HEK293 (cell line): ENCODE measurements around the gene TADA2B.

ENCODE experiments used
- KLF8 ChIP-seq: fragments of 450-650 bp; formaldehyde crosslinking; IDR thresholded peaks from 2 replicates; pipeline ENCODE4 v1.5.1; 2016; ENCODE audit warnings: missing biosample characterization, missing genetic modification characterization
- ZNF121 ChIP-seq: fragments of 450-650 bp; formaldehyde crosslinking; IDR thresholded peaks from 2 replicates; pipeline ENCODE4 v1.5.1; 2016; ENCODE audit warnings: missing biosample characterization, missing genetic modification characterization
- ZNF624 ChIP-seq: fragments of 450-650 bp; formaldehyde crosslinking; IDR thresholded peaks from 2 replicates; pipeline ENCODE4 v1.5.1; 2017; ENCODE audit warnings: missing biosample characterization, missing genetic modification characterization
- TF ChIP-seq, protein P1 (sequence below): fragments of 450-650 bp; formaldehyde crosslinking; IDR thresholded peaks from 2 replicates; pipeline ENCODE4 v1.5.1; 2016; ENCODE audit warnings: missing biosample characterization, missing genetic modification characterization
- TF ChIP-seq, protein P2 (sequence below): fragments of 450-650 bp; formaldehyde crosslinking; IDR thresholded peaks from 2 replicates; pipeline ENCODE4 v1.5.1; 2016; ENCODE audit warnings: missing biosample characterization, missing genetic modification characterization
- TF ChIP-seq, protein P3 (sequence below): sonication (generic); formaldehyde crosslinking; IDR thresholded peaks from 2 replicates; pipeline ENCODE4 v1.8.1; 2022; ENCODE audit warnings: mild to moderate bottlenecking, moderate library complexity, missing genetic modification reagents

DNA sequence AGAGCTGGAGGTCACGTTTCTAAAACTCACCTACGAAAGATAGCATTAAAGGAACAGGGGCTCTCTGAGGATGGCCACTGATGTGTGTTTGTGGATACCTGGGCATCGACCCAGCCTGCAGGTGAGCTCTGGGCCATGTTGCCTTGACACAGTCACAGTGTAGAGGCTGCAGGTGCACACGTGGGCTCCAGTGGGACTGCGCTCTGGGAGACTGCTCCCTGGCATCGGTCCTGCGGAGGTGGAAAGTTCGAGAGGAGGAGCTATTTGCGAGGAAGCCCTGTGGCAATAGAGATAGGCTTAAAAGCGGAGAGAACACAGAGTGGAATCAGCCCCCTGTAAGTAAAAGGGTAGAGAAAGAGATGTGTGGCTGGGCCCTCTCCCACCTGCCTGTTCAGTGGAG lies 12.3 kb upstream of the TADA2B start:
- TF ChIP-seq, protein P1, sequence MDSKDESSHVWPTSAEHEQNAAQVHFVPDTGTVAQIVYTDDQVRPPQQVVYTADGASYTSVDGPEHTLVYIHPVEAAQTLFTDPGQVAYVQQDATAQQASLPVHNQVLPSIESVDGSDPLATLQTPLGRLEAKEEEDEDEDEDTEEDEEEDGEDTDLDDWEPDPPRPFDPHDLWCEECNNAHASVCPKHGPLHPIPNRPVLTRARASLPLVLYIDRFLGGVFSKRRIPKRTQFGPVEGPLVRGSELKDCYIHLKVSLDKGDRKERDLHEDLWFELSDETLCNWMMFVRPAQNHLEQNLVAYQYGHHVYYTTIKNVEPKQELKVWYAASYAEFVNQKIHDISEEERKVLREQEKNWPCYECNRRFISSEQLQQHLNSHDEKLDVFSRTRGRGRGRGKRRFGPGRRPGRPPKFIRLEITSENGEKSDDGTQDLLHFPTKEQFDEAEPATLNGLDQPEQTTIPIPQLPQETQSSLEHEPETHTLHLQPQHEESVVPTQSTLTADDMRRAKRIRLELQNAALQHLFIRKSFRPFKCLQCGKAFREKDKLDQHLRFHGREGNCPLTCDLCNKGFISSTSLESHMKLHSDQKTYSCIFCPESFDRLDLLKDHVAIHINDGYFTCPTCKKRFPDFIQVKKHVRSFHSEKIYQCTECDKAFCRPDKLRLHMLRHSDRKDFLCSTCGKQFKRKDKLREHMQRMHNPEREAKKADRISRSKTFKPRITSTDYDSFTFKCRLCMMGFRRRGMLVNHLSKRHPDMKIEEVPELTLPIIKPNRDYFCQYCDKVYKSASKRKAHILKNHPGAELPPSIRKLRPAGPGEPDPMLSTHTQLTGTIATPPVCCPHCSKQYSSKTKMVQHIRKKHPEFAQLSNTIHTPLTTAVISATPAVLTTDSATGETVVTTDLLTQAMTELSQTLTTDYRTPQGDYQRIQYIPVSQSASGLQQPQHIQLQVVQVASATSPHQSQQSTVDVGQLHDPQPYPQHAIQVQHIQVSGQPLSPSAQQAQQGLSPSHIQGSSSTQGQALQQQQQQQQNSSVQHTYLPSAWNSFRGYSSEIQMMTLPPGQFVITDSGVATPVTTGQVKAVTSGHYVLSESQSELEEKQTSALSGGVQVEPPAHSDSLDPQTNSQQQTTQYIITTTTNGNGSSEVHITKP (tag by site-specific recombination): no peak
- TF ChIP-seq ZNF624 (tag by site-specific recombination) (no peak), ZNF121 (tag by site-specific recombination) (no peak), KLF8 (tag by site-specific recombination) (no peak)
- TF ChIP-seq, protein P2, sequence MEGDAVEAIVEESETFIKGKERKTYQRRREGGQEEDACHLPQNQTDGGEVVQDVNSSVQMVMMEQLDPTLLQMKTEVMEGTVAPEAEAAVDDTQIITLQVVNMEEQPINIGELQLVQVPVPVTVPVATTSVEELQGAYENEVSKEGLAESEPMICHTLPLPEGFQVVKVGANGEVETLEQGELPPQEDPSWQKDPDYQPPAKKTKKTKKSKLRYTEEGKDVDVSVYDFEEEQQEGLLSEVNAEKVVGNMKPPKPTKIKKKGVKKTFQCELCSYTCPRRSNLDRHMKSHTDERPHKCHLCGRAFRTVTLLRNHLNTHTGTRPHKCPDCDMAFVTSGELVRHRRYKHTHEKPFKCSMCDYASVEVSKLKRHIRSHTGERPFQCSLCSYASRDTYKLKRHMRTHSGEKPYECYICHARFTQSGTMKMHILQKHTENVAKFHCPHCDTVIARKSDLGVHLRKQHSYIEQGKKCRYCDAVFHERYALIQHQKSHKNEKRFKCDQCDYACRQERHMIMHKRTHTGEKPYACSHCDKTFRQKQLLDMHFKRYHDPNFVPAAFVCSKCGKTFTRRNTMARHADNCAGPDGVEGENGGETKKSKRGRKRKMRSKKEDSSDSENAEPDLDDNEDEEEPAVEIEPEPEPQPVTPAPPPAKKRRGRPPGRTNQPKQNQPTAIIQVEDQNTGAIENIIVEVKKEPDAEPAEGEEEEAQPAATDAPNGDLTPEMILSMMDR (tag by site-specific recombination): no peak
- TF ChIP-seq, protein P3, sequence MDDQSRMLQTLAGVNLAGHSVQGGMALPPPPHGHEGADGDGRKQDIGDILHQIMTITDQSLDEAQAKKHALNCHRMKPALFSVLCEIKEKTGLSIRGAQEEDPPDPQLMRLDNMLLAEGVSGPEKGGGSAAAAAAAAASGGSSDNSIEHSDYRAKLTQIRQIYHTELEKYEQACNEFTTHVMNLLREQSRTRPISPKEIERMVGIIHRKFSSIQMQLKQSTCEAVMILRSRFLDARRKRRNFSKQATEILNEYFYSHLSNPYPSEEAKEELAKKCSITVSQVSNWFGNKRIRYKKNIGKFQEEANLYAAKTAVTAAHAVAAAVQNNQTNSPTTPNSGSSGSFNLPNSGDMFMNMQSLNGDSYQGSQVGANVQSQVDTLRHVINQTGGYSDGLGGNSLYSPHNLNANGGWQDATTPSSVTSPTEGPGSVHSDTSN (CRISPR knock-in tag): no peak
